ENCODE measurements around the gene TSC22D2.

- TF ChIP-seq CTCF (IDR thresholded peaks at IDR 0.05; ENCODE audit: low read depth, low read length): no peak
- TF ChIP-seq EZH2phosphoT487 (IDR thresholded peaks at IDR 0.05; ENCODE audit: low read depth): no peak
Observed at GRCh38 chr3:150434234-150434633, 26.1 kb downstream of the TSC22D2 start.

Data from OCI-LY3 (cell line).